ENCODE results near the gene OGFOD3.

GRCh38 chr17:82358465-82359350 is 59.7 kb downstream of the OGFOD3 start, which contains the start of gene TEX19:
- no peak for TF ChIP-seq CTCF (IDR thresholded peaks at IDR 0.05)
- no peak for TF ChIP-seq POLR2A (IDR thresholded peaks at IDR 0.05)
